ENCODE data around the gene PCDH1. TPM values are rescaled to one million over a fixed set of nuclear protein-coding genes. Genes with fewer than 3 reads are reported as not detected.

The PCDH1 gene
- total and polyA plus RNA-seq, 2 of the 8 experiments (the other 6 are each of a cell fraction or from before 2014, with no cell fraction given) = 101 to 102 TPM

GRCh38 chr5:141848744-141849414, 29.3 kb downstream of the PCDH1 start (continued):
- TF ChIP-seq USF2 (IDR thresholded peaks at IDR 0.05; ENCODE audit: low read length) (no peak), EP300 (IDR thresholded peaks at IDR 0.05; ENCODE audit: borderline replicate concordance in 1 of 2, low read depth in 2 of 2, low read length in 2 of 2) (0 out of 3 replicates have a peak, but pooled peaks of 1 of the 2 experiments have one; percentile 41), CTBP2 (IDR thresholded peaks at IDR 0.05; ENCODE audit: borderline replicate concordance, insufficient read depth, insufficient read length, low read length) (no peak), POLR2AphosphoS5 (IDR thresholded peaks at IDR 0.05; ENCODE audit: low read depth, low read length) (peak; percentile 87; the same call in 1 of the 2 replicates), SUZ12 (IDR thresholded peaks at IDR 0.05; ENCODE audit: low read length) (no peak), RXRA (IDR thresholded peaks at IDR 0.05; ENCODE audit: insufficient read depth, low read depth, low read length) (peak; percentile 86; the same call in 1 of the 2 replicates), BACH1 (IDR thresholded peaks at IDR 0.05; ENCODE audit: low read length) (no peak), CHD1 (IDR thresholded peaks at IDR 0.05; ENCODE audit: low read depth, low read length) (no peak), SRF (IDR thresholded peaks at IDR 0.05; ENCODE audit: low read depth, low read length) (no peak), TCF12 (IDR thresholded peaks at IDR 0.05; ENCODE audit: low read depth, low read length) (no peak), RBBP5 (IDR thresholded peaks at IDR 0.05; ENCODE audit: borderline replicate concordance, low read depth, low read length) (no peak; the same call in 1 of the 2 replicates), GABPA (IDR thresholded peaks at IDR 0.05; ENCODE audit: borderline replicate concordance, insufficient read depth, low read length) (no peak)

Data from H1 (cell line).